Measurements from ENCODE around the gene SIGLEC12.

The SIGLEC12 gene

GRCh38 chr19:51521357-51521756, 19.8 kb upstream of the SIGLEC12 start:
- Histone ChIP-seq H2AFZ (ENCODE audit: low read depth, low read length) (no peak overlapping the region), H3K4me3 (ENCODE audit: insufficient read depth in 1 of 2, low read depth in 1 of 2, low read length in 2 of 2) (no peak overlapping the region), H4K8ac (ENCODE audit: low read length) (no peak overlapping the region), H4K91ac (ENCODE audit: low read length) (no peak overlapping the region), H3K4me2 (ENCODE audit: low read length, poor library complexity, severe bottlenecking) (no peak overlapping the region), H3K36me3 (ENCODE audit: control insufficient read depth in 1 of 2, insufficient read depth in 2 of 2, low read depth in 1 of 2, low read length in 2 of 2) (no peaks in the 10 kb centered on the region), H3K9ac (ENCODE audit: low read length) (no peak overlapping the region), H2BK5ac (ENCODE audit: low read depth, low read length, poor library complexity, severe bottlenecking) (no peak overlapping the region), H2AK5ac (ENCODE audit: low read length, severe bottlenecking) (no peak overlapping the region), H3K4me1 (ENCODE audit: control insufficient read depth, insufficient read depth, low read depth, low read length) (no peaks in the 10 kb centered on the region), H2BK120ac (ENCODE audit: low read depth, low read length) (no peak overlapping the region), H3K9me3 (ENCODE audit: control insufficient read depth, low read length) (peaks cover 6% of the 10 kb centered on the region), H3K79me1 (replicated peaks; ENCODE audit: low read length, poor library complexity, severe bottlenecking) (no peaks in the 10 kb centered on the region), H2BK12ac (ENCODE audit: low read length in 2 of 2) (no peak overlapping the region), H3K23ac (ENCODE audit: low read length in 2 of 2) (no peak overlapping the region), H3K27ac (ENCODE audit: low read length, poor library complexity, severe bottlenecking) (no peak overlapping the region), H3K4ac (ENCODE audit: low read depth in 1 of 2, low read length in 2 of 2) (no peak overlapping the region), H3K27me3 (ENCODE audit: control insufficient read depth in 1 of 2, insufficient read depth in 1 of 2, low read length in 2 of 2) (no peaks in the 10 kb centered on the region), H3K14ac (ENCODE audit: low read length in 2 of 2) (no peak overlapping the region), H3K18ac (ENCODE audit: low read depth in 1 of 2, low read length in 2 of 2) (no peak overlapping the region), H2BK15ac (ENCODE audit: low read depth, poor library complexity, severe bottlenecking) (no peak overlapping the region)
- WGBS, result 75% methylated on average over 2 of the region's 2 CpGs
- DNase-seq, result no peak

- WGBS, result 43% methylated on average over 2 of the region's 2 CpGs
- no peak overlapping the region for H3K14ac ChIP-seq (ENCODE audit: low read length in 2 of 2)
These were observed 19.1 kb upstream of the SIGLEC12 start for GRCh38 chr19:51520728-51521127.

GRCh38 chr19:51514866-51515481, 13.4 kb upstream of the SIGLEC12 start:
- Histone ChIP-seq H2BK120ac (ENCODE audit: low read depth, low read length) (no peak overlapping the region), H3K4ac (ENCODE audit: low read depth in 1 of 2, low read length in 2 of 2) (no peak overlapping the region), H3K23ac (ENCODE audit: low read length in 2 of 2) (no peak overlapping the region), H3K4me2 (ENCODE audit: low read length, poor library complexity, severe bottlenecking) (no peak overlapping the region), H3K18ac (ENCODE audit: low read depth in 1 of 2, low read length in 2 of 2) (no peak overlapping the region), H2BK12ac (ENCODE audit: low read length in 2 of 2) (no peak overlapping the region), H3K36me3 (ENCODE audit: control insufficient read depth in 1 of 2, insufficient read depth in 2 of 2, low read depth in 1 of 2, low read length in 2 of 2) (no peaks in the 10 kb centered on the region), H3K27ac (ENCODE audit: low read length, poor library complexity, severe bottlenecking) (no peak overlapping the region), H2AFZ (ENCODE audit: low read depth, low read length) (no peak overlapping the region), H4K8ac (ENCODE audit: low read length) (no peak overlapping the region), H3K79me1 (replicated peaks; ENCODE audit: low read length, poor library complexity, severe bottlenecking) (no peaks in the 10 kb centered on the region), H3K9ac (ENCODE audit: low read length) (no peak overlapping the region), H2BK5ac (ENCODE audit: low read depth, low read length, poor library complexity, severe bottlenecking) (no peak overlapping the region), H3K4me3 (ENCODE audit: insufficient read depth in 1 of 2, low read depth in 1 of 2, low read length in 2 of 2) (no peak overlapping the region), H3K4me1 (ENCODE audit: control insufficient read depth, insufficient read depth, low read depth, low read length) (no peaks in the 10 kb centered on the region), H2AK5ac (ENCODE audit: low read length, severe bottlenecking) (no peak overlapping the region), H2BK15ac (ENCODE audit: low read depth, poor library complexity, severe bottlenecking) (no peak overlapping the region), H3K27me3 (ENCODE audit: control insufficient read depth in 1 of 2, insufficient read depth in 1 of 2, low read length in 2 of 2) (peaks cover 0 to 17% of the 10 kb centered on the region in 2 experiments), H3K9me3 (ENCODE audit: control insufficient read depth, low read length) (peaks cover 6% of the 10 kb centered on the region), H4K91ac (ENCODE audit: low read length) (no peak overlapping the region), H3K14ac (ENCODE audit: low read length in 2 of 2) (no peak overlapping the region)
- WGBS, result 20% methylated on average over 2 of the region's 3 CpGs
- DNase-seq, result peak; percentile 52

More at GRCh38 chr19:51520728-51521127, 19.1 kb upstream of the SIGLEC12 start:
- no peaks in the 10 kb centered on the region for H3K27me3 ChIP-seq (ENCODE audit: control insufficient read depth in 1 of 2, insufficient read depth in 1 of 2, low read length in 2 of 2)
- no peak overlapping the region for H3K27ac ChIP-seq (ENCODE audit: low read length, poor library complexity, severe bottlenecking)
- peaks cover 6% of the 10 kb centered on the region for H3K9me3 ChIP-seq (ENCODE audit: control insufficient read depth, low read length)
- H2BK12ac ChIP-seq (ENCODE audit: low read length in 2 of 2), result no peak overlapping the region
- H3K4me3 ChIP-seq (ENCODE audit: insufficient read depth in 1 of 2, low read depth in 1 of 2, low read length in 2 of 2), result no peak overlapping the region
- H4K8ac ChIP-seq (ENCODE audit: low read length), result no peak overlapping the region
- no peak overlapping the region for H3K18ac ChIP-seq (ENCODE audit: low read depth in 1 of 2, low read length in 2 of 2)
- no peak for DNase-seq
- no peak overlapping the region for H2BK120ac ChIP-seq (ENCODE audit: low read depth, low read length)
- H3K9ac ChIP-seq (ENCODE audit: low read length), result no peak overlapping the region
- no peak overlapping the region for H2BK15ac ChIP-seq (ENCODE audit: low read depth, poor library complexity, severe bottlenecking)
- H2BK5ac ChIP-seq (ENCODE audit: low read depth, low read length, poor library complexity, severe bottlenecking), result no peak overlapping the region
- H3K36me3 ChIP-seq (ENCODE audit: control insufficient read depth in 1 of 2, insufficient read depth in 2 of 2, low read depth in 1 of 2, low read length in 2 of 2), result no peaks in the 10 kb centered on the region
- H3K4ac ChIP-seq (ENCODE audit: low read depth in 1 of 2, low read length in 2 of 2), result no peak overlapping the region
- H3K4me1 ChIP-seq (ENCODE audit: control insufficient read depth, insufficient read depth, low read depth, low read length), result no peaks in the 10 kb centered on the region
- H4K91ac ChIP-seq (ENCODE audit: low read length), result no peak overlapping the region
- no peak overlapping the region for H3K4me2 ChIP-seq (ENCODE audit: low read length, poor library complexity, severe bottlenecking)
- H2AK5ac ChIP-seq (ENCODE audit: low read length, severe bottlenecking), result no peak overlapping the region
- H2AFZ ChIP-seq (ENCODE audit: low read depth, low read length), result no peak overlapping the region
- H3K23ac ChIP-seq (ENCODE audit: low read length in 2 of 2), result no peak overlapping the region
- no peaks in the 10 kb centered on the region for H3K79me1 ChIP-seq (replicated peaks; ENCODE audit: low read length, poor library complexity, severe bottlenecking)

GRCh38 chr19:51513968-51514367, 12.4 kb upstream of the SIGLEC12 start:
- Histone ChIP-seq H2AFZ (ENCODE audit: low read depth, low read length) (no peak overlapping the region), H3K36me3 (ENCODE audit: control insufficient read depth in 1 of 2, insufficient read depth in 2 of 2, low read depth in 1 of 2, low read length in 2 of 2) (no peaks in the 10 kb centered on the region), H3K9me3 (ENCODE audit: control insufficient read depth, low read length) (peaks cover 6% of the 10 kb centered on the region), H3K4ac (ENCODE audit: low read depth in 1 of 2, low read length in 2 of 2) (no peak overlapping the region), H3K27ac (ENCODE audit: low read length, poor library complexity, severe bottlenecking) (no peak overlapping the region), H3K4me2 (ENCODE audit: low read length, poor library complexity, severe bottlenecking) (no peak overlapping the region), H3K4me1 (ENCODE audit: control insufficient read depth, insufficient read depth, low read depth, low read length) (no peaks in the 10 kb centered on the region), H2BK120ac (ENCODE audit: low read depth, low read length) (no peak overlapping the region), H2BK12ac (ENCODE audit: low read length in 2 of 2) (no peak overlapping the region), H3K18ac (ENCODE audit: low read depth in 1 of 2, low read length in 2 of 2) (no peak overlapping the region), H3K14ac (ENCODE audit: low read length in 2 of 2) (no peak overlapping the region), H2AK5ac (ENCODE audit: low read length, severe bottlenecking) (no peak overlapping the region), H3K79me1 (replicated peaks; ENCODE audit: low read length, poor library complexity, severe bottlenecking) (no peaks in the 10 kb centered on the region), H3K27me3 (ENCODE audit: control insufficient read depth in 1 of 2, insufficient read depth in 1 of 2, low read length in 2 of 2) (peaks cover 0 to 20% of the 10 kb centered on the region in 2 experiments), H3K9ac (ENCODE audit: low read length) (no peak overlapping the region), H3K4me3 (ENCODE audit: insufficient read depth in 1 of 2, low read depth in 1 of 2, low read length in 2 of 2) (no peak overlapping the region), H3K23ac (ENCODE audit: low read length in 2 of 2) (no peak overlapping the region), H2BK15ac (ENCODE audit: low read depth, poor library complexity, severe bottlenecking) (no peak overlapping the region), H4K91ac (ENCODE audit: low read length) (no peak overlapping the region), H2BK5ac (ENCODE audit: low read depth, low read length, poor library complexity, severe bottlenecking) (no peak overlapping the region), H4K8ac (ENCODE audit: low read length) (no peak overlapping the region)
- WGBS, result 0% methylated on average over 1 of the region's 2 CpGs
- DNase-seq, result no peak

Measured in mesenchymal stem cell (in vitro differentiated cells and primary cell).